PC-3 (cell line): Measurements from ENCODE around the gene FAM43B.

Experiments
- EZH2phosphoT487 ChIP-seq: fragments of 300-600 bp; sonication (generic); IDR thresholded peaks from 2 replicates; pipeline ENCODE4 v1.6.1; 2018; ENCODE audit warnings: mild to moderate bottlenecking, antibody characterized with exemption, low read length, borderline replicate concordance
- TF ChIP-seq, protein P1 (sequence below): fragments of 300-600 bp; sonication (generic); conservative IDR thresholded peaks from 2 replicates; pipeline ENCODE4 v1.5.1; 2017; ENCODE audit warnings: antibody characterized with exemption, low read depth, mild to moderate bottlenecking, low read length

- TF ChIP-seq, protein P1, sequence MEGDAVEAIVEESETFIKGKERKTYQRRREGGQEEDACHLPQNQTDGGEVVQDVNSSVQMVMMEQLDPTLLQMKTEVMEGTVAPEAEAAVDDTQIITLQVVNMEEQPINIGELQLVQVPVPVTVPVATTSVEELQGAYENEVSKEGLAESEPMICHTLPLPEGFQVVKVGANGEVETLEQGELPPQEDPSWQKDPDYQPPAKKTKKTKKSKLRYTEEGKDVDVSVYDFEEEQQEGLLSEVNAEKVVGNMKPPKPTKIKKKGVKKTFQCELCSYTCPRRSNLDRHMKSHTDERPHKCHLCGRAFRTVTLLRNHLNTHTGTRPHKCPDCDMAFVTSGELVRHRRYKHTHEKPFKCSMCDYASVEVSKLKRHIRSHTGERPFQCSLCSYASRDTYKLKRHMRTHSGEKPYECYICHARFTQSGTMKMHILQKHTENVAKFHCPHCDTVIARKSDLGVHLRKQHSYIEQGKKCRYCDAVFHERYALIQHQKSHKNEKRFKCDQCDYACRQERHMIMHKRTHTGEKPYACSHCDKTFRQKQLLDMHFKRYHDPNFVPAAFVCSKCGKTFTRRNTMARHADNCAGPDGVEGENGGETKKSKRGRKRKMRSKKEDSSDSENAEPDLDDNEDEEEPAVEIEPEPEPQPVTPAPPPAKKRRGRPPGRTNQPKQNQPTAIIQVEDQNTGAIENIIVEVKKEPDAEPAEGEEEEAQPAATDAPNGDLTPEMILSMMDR, result no peak
- no peak for TF ChIP-seq EZH2phosphoT487
Measured at GRCh38 chr1:20530901-20531300, 21.5 kb upstream of the FAM43B start.
